Smooth muscle cell (in vitro differentiated cells): ENCODE measurements around the gene KAT8. TPM values are rescaled to one million over a fixed set of nuclear protein-coding genes. Genes with fewer than 3 reads are reported as not detected.

Experiments used
- DNase-seq: peaks from one replicate; lab custom pipeline; 2025; ENCODE audit not compliant: unreplicated experiment; lab: John Stamatoyannopoulos, UW
- H2AFZ ChIP-seq: fragments of 200-600 bp; sonication (generic); 2 replicates; pipeline ENCODE4 v1.6.0; 2016; ENCODE audit warnings: antibody characterized with exemption, low read depth, mild to moderate bottlenecking
- H3F3A ChIP-seq: fragments of 200-600 bp; sonication (generic); 2 replicates; pipeline ENCODE4 v1.6.0; 2017; ENCODE audit warnings: antibody characterized with exemption, low read depth
- H3K27ac ChIP-seq: fragments of 200-600 bp; sonication (generic); 2 replicates; pipeline ENCODE4 v1.5.1; 2016; ENCODE audit warnings: low read depth, mild to moderate bottlenecking
- H3K27me3 ChIP-seq: fragments of 200-600 bp; sonication (generic); 2 replicates; pipeline ENCODE4 v1.6.1; 2016; ENCODE audit warnings: low read depth, mild to moderate bottlenecking
- H3K36me3 ChIP-seq: fragments of 200-600 bp; sonication (generic); 2 replicates; pipeline ENCODE4 v1.5.1; 2016; ENCODE audit warnings: low read depth
- H3K4me1 ChIP-seq: fragments of 200-600 bp; sonication (generic); 2 replicates; pipeline ENCODE4 v1.5.1; 2016; ENCODE audit warnings: low read depth
- H3K4me2 ChIP-seq: fragments of 200-600 bp; sonication (generic); 2 replicates; pipeline ENCODE4 v1.6.0; 2016; ENCODE audit warnings: mild to moderate bottlenecking
- H3K4me3 ChIP-seq: fragments of 200-600 bp; sonication (generic); 2 replicates; pipeline ENCODE4 v1.5.1; 2016; ENCODE audit warnings: mild to moderate bottlenecking
- H3K79me2 ChIP-seq: fragments of 200-600 bp; sonication (generic); 2 replicates; pipeline ENCODE4 v1.6.0; 2016; ENCODE audit warnings: low read depth, mild to moderate bottlenecking
- H3K9ac ChIP-seq: fragments of 200-600 bp; sonication (generic); 2 replicates; pipeline ENCODE4 v1.6.0; 2016; ENCODE audit warnings: low read depth
- H3K9me3 ChIP-seq: fragments of 200-600 bp; sonication (generic); replicated peaks from 2 replicates; pipeline ENCODE4 v1.5.1; 2016; ENCODE audit warnings: low read depth
- H4K20me1 ChIP-seq: fragments of 200-600 bp; sonication (generic); 2 replicates; pipeline ENCODE4 v1.6.0; 2016; ENCODE audit warnings: low read depth
- WGBS: methylation state at CpG from one replicate; pipeline ENCODE4 v1.1.7; 2016; ENCODE audit warnings: low lambda C conversion rate; 5-methylcytosine and 5-hydroxymethylcytosine counted together
- polyA plus RNA-seq: library from polyadenylated mRNA; unstranded; fragments of >200 nt; fragmentation: Nextera tagmentation; extraction: Ambion mirVana; gene quantifications from 2 replicates; pipeline ENCODE4 v1.2.1, GENCODE V29; 2016
- total RNA-seq: library from RNA; depleted of rRNA; stranded (reverse); fragments of >200 nt; gene quantifications from 2 replicates; pipeline ENCODE4 v1.2.3, GENCODE V29; 2014
- TF ChIP-seq, protein P1 (sequence below): fragments of 200-600 bp; sonication (generic); IDR thresholded peaks from 2 replicates; pipeline ENCODE4 v1.5.1; 2017; ENCODE audit warnings: borderline replicate concordance, mild to moderate bottlenecking, antibody characterized with exemption; ENCODE audit not compliant: insufficient read depth, poor library complexity, severe bottlenecking

The KAT8 gene
- total and polyA plus RNA-seq, 2 experiments from 2014 or later: 29.1 to 32.9 TPM

DNA sequence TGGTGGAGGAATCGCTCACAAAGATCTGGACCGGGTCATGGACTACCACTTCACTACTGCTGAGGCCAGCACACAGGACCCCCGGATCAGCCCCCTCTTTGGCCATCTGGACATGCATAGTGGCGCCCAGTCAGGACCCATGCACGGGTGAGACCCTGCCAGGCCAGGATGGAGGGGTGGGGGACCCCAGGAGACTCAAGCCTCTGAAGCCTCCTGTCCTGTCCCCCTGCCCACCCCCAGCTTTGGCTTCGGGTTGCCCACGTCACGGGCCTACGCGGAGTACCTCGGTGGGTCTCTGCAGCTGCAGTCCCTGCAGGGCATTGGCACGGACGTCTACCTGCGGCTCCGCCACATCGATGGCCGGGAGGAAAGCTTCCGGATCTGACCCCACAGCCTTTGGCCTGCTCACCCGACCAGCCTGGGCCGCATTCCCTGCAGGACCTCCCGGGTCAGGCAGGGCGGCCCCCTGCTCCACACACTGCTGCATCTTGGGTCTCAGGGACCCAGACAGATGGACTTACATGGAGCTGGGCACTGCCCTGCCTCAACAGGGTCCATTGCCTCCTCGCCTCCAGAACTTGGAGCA is 5.5 kb upstream of the KAT8 start:
- Histone ChIP-seq H3K4me1 (peaks cover 4% of the 10 kb centered on the region), H2AFZ (no peak overlapping the region), H3K4me2 (no peak overlapping the region), H3K36me3 (no peaks in the 10 kb centered on the region), H3K9ac (no peak overlapping the region), H3K4me3 (no peak overlapping the region), H3K79me2 (peaks cover 20% of the 10 kb centered on the region), H4K20me1 (no peaks in the 10 kb centered on the region), H3F3A (peaks cover 14% of the 10 kb centered on the region), H3K27ac (no peak overlapping the region), H3K27me3 (no peaks in the 10 kb centered on the region), H3K9me3 (no peaks in the 10 kb centered on the region)
- no peak for DNase-seq
- TF ChIP-seq, protein P1, sequence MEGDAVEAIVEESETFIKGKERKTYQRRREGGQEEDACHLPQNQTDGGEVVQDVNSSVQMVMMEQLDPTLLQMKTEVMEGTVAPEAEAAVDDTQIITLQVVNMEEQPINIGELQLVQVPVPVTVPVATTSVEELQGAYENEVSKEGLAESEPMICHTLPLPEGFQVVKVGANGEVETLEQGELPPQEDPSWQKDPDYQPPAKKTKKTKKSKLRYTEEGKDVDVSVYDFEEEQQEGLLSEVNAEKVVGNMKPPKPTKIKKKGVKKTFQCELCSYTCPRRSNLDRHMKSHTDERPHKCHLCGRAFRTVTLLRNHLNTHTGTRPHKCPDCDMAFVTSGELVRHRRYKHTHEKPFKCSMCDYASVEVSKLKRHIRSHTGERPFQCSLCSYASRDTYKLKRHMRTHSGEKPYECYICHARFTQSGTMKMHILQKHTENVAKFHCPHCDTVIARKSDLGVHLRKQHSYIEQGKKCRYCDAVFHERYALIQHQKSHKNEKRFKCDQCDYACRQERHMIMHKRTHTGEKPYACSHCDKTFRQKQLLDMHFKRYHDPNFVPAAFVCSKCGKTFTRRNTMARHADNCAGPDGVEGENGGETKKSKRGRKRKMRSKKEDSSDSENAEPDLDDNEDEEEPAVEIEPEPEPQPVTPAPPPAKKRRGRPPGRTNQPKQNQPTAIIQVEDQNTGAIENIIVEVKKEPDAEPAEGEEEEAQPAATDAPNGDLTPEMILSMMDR: no peak
- 96% methylated on average over 20 of the region's 23 CpGs for WGBS

DNA sequence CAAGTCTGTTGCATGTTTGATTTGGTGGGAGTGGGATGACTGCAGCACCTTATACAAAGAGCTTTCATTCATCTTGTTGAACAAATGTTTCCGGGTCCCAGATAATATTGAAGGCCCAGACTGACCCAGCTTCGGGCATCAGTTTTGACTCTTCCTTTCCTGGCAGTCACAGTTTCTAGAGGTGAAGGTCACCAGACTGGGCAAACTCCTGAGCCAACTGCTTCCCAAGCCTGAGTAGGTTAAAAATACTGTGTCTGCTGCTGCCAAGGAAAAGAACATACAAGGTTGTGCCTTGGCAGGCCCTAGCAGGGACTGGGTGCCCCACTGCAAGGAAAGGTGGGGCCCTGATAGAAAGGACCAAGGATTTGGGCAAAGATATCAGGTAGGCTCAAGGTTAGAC is 4.8 kb upstream of the KAT8 start:
- WGBS: 92% methylated on average over 2 of the region's 2 CpGs
- TF ChIP-seq, protein P1: no peak
- DNase-seq: no peak

DNA sequence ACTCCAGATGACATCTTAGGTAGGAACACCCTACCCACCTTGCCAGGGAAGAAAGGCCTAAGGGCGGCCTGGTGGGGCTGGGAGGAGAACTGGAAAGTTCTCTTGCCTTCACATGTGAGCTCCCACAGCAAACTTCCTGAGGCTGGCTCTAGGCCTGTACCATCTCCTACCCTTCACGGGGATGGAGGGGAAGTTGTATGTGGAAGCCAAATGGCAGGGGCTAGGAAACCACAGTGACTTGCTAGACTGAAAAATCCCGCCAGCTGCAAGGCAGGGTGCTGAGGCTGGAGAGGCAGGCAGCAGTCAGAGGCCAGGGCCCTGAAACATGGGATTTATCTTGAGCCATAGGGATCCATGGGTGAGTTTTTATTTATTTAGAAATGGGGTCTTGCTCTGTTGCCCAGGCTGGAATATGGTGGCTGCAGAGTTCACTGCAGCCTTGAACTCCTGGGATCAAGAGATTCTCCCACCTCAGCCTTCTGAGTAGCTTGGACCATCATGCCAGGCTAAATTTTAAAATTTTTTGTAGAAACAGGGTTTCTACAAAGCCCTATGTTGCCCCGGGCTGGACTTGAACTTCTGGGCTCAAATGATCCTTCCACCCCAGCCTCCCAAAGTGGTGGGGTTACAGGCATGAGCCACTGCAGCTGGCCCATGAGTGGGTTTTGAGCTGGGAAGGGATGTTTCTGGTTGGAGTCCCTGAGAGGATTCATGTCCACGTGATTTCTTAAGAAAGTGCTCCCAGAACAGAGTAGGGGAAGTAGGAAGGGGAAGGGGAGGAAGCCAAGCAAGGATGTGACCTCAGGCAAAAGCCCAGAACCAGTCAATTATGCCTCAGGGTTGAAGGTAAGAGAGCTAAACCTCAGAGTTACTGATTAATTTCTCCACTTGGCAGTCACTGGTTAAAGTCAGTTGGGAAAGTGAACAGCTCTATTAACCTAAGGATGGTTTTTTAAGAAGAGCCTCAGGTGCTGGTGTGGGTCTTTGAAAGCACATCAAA is 4.0 kb upstream of the KAT8 start:
- no peaks in the 10 kb centered on the region for H3K27me3 ChIP-seq
- peaks cover 4% of the 10 kb centered on the region for H3K4me1 ChIP-seq
- no peak for DNase-seq
- no peaks in the 10 kb centered on the region for H3K9me3 ChIP-seq
- WGBS: 92% methylated on average over 5 of the region's 5 CpGs
- no peak overlapping the region for H3K27ac ChIP-seq
- H3K36me3 ChIP-seq: no peaks in the 10 kb centered on the region
- H3F3A ChIP-seq: peaks cover 18% of the 10 kb centered on the region
- no peak overlapping the region for H3K9ac ChIP-seq
- H3K4me3 ChIP-seq: no peak overlapping the region
- no peak overlapping the region for H2AFZ ChIP-seq
- H3K4me2 ChIP-seq: no peak overlapping the region
- H3K79me2 ChIP-seq: peaks cover 17% of the 10 kb centered on the region
- H4K20me1 ChIP-seq: no peaks in the 10 kb centered on the region
- TF ChIP-seq, protein P1: no peak

More for the DNA sequence above, 4.8 kb upstream of the KAT8 start:
- Histone ChIP-seq H3K36me3 (no peaks in the 10 kb centered on the region), H4K20me1 (no peaks in the 10 kb centered on the region), H3F3A (peaks cover 14% of the 10 kb centered on the region), H3K27me3 (no peaks in the 10 kb centered on the region), H3K9ac (no peak overlapping the region), H3K4me2 (no peak overlapping the region), H3K9me3 (no peaks in the 10 kb centered on the region), H3K79me2 (peaks cover 20% of the 10 kb centered on the region), H3K27ac (no peak overlapping the region), H2AFZ (no peak overlapping the region), H3K4me3 (no peak overlapping the region), H3K4me1 (peaks cover 4% of the 10 kb centered on the region)
